GM21423 (cell line): ENCODE measurements around the gene IGF1R.

Experiments used
- ATAC-seq: cut with Tn5 transposase; IDR thresholded peaks from one replicate; pipeline ENCODE4 v1.9.1; 2021; ENCODE audit warnings: mild to moderate bottlenecking, moderate library complexity; ENCODE audit not compliant: unreplicated experiment

IGF1R gene

DNA sequence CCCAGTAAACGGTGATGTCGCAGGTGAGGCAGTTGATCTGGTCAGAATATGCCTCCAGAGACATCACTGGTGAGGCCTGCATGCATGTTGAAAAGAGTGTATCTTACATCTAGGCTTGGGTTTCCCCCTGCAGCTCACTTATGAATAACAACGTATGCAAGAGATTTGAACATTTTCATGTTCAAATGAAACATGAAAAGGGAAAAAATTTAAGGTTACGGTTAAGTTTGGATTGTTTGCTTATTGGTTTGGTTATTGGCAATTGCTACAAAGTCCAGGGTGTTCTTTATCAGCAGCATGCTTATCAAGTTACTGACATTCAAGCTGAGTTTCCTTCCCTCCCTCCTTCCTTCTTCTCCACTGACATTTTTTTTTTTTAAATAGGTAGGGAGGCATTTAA is 123.2 kb downstream of the IGF1R start:
- no peak for ATAC-seq

DNA sequence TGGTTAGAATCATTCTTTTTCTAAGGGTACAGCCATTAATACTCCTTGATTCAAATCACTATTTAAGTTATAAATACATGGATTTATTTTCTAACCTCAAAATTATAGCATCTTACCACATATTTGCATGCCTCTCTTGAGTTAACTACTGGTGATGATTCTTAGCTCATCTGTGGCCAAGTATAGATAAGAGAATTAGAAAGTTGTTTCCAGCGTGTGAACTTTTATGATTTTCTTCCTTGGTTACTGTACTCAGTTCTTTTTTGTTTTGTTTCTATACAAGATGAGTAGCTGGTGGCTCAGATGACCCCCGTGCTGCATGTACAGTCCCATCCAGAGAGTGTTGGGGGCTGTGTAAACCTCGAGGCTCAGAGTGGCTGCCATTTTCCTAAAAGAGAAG is 124.6 kb downstream of the IGF1R start:
- ATAC-seq = no peak

DNA sequence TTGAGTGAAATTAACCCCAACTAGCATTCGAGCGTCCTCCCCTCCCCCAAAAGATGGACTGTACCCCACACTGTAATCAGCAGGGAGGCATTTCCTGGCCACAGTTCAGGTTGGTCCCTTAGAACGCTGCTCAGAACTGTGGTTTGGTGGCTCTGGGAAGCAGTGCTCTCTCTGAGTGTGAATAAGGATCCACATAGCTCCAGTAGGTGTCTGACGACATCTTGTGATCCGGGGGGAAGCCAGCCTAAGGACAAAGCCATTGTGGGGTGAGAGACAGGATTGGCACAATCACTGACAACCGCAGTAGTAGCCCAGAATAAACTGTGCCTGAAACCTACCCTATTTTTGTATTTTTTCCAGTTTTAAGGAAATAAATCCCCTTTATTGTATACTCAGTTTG is 125.3 kb downstream of the IGF1R start:
- no peak for ATAC-seq

DNA sequence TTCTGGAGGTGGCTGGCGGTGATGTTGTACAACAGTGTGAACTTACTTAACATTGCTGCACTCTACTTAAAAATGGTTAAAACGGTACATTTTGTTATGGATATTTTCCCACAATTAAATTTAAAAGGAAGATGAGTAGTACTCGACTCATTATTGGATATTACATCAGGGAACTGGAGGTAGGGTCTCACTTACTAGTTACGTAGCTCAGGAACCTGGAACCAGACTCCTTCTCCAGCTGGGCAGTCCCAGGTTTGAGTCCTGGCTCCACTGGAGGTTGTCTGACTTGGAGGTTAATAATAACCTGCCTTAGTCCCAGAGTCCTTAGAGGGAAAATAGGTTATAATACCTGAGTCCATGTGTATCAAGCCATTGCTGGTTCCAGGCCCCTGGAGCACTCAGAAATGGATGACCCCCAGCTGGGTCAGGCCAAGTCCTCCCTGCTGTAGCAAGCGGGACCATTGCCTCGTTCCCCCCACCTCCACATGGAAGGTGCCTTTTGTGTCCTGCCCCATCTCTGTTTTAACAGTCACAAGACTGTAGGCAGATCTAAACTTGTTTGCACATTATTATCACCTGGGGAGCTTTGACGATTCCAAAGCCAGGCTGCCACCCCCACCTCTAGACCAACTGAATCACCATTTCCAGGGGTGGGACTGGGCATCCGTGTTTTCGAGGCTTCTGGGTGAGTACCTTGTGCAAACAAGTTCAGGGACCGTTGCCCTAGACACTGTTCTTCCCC is 126.6 kb downstream of the IGF1R start:
- no peak for ATAC-seq

DNA sequence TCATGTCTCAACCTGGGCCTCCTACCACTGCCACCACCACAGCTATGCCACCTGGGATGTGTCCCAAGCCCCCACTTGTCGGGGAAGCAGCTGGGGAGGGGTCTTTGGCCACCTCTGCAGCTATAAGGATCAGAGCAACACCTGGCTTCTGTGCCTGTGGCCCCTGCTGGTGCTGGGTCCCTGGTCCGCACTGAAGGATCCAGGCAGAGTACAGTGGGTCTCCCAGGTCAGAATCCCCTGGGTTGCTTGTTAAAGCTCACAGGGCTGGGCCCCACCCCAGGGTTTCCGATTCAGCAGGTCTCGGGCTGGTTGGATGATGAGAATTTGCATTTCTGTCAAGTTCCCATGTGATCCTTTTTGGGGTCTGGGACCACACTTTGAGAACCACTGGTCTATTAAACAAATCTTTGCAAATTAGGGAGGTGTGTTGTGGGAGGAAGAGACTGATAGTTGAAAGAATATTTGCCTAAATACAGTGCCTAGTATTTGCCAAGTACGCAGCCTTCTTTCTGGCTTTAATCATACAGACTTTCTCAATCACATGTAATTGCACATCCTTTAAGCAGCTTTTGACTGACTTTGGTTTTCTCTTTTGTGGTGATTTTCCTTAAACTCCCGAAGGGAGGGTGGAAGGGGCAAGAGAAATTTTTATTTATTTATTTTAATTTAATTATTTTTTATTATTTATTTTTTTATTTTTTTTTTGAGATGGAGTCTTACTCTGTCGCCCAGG is 127.3 kb downstream of the IGF1R start:
- ATAC-seq = no peak

DNA sequence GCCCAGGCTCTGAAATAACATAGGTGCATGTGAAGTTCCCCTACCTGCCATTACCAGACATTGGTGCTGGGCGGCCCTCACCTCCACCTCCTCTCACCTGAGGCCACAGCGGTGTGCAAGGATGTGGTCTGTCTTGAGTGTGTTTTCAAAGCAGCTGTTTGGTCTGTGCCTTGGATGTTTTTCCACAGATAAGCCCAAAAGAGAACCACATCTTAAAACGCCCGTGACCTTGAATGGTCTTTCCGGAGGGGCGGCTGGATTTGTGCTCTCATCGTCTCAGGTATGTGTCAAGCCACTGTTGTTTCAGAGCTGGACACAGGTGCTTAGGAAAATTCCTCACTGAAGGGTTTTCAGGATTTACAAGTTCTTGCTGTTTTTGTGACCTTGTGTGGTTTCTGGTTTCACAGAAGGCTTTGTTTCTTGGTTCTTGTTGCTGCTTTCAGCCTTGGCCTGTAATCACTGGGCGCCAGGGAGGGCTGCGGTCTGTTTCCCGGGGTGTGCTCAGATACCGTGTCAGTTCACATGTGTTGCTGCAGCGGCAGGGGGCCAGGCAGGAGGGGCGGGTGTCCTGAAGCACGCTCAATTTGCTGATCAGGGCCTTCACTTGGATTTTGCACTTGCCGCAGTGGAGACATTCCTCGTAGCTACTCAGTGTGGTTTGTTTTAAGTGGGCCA is 128.4 kb downstream of the IGF1R start:
- ATAC-seq = peak; percentile 66

DNA sequence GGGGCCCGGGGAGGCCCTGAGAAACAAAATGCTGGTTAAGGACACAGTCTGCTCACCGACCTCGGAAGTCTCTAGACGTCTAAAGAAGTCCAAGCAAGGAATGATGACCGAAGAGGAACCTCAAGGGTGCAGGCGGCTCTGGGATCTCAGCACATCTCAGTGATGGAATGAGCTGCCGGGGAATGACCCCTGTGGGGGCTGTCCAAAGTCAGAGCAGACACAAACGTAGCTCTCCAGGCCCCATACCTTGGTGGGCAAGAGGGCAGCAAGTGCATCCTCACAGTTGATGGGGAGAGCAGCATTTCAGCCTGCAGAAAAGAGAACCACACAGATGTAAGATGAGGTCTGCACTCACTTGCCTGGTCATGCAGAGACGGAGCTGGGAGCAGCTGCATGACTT is 129.1 kb downstream of the IGF1R start:
- no peak for ATAC-seq

DNA sequence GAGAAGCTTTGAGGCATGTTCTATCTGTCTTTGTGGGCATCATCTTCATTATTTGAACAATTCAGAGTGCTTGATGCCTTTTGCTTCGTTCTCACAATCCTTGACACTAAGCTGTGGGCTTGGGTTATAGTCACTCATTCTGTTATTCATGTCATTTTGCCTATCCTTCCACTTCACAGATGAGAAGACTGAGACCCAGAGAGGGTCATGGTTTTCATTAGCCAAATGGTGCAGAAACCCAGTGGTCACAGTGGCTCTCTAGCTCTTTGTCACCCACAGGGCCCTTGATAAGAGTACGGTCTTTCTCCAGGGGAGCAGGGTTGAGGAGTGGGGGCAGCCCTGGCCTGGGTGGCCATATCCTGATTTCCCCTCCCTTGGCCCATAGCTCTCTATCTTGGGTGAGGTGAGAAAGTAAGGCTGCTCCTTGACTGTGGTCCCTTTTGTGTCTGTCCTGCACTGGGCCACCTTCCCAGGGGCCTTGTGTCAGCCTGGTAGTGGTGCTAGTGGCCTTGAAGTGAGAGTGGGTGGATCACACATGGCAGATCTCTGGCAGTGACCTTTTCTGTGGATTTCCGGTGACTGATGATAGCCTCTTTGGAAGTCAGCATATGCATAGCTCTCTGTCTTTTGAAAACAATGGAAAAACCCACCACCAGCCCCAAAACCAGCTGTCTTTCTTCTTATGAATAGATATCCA is 130.1 kb downstream of the IGF1R start:
- ATAC-seq = no peak

DNA sequence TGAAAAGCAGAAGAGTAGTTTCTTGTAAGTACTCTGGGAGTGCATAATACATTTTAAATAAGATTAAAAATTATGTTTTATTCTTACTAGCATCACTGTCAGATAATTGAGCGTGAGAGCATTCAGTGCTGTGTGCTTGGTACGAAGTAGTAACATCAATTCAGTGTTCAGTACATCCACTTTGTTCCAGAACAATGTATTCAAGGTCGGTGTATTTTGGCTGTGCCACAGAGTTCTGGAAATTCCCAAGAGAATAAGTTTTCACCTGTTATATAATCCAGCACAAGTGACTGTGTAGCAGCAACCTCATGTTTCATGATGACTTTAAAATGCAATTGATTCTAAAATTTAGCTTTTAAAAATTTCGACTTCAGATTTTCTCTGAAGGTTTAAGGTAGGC is 130.6 kb downstream of the IGF1R start:
- ATAC-seq = no peak

DNA sequence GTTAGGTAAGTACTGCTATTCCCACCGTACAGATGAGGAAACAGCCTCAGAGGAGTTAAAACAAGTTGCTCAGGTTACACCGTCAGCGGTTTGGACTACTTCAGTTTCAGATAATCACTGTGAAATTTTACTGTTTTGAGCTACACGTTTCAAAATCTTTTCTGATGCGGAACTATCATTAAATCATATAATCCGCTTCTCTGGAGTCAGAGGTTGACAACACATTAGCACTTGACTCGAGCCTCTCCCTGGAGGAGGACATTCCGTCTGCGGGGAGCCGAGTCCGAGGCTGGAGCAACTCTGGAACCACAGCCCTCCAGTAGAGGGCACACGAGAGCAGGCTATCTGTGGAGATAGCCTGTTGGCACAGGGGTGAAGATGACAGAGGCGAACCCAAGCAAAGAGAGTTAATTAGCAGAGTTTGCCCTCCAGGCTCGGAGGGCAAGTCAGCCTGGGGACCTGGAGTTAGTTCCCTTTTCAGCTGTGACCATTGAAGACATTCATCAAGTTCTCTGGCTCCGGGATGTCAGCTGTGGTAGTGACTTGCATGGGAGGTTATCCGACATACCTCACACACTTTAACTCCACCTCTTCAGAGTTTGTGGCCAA is 131.2 kb downstream of the IGF1R start:
- peak; percentile 75 for ATAC-seq

DNA sequence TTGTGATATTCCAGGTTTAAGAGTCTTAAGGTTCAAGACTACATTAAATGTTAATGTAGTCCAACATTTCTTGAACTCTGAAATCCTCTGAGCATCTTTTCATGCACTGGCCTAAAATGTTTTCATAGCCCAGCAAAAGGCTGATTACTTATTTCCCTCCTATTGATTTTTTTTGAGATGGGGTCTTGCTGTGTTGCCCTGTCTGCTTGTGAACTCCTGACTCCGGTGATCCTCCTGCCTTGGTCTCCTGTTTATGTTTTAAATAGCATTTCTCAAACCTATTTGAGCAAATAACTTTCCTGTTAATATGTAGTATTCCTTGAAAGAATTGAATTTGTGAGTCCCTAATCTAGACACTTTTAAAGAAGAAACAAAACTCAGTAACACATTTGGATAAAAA is 133.5 kb downstream of the IGF1R start:
- ATAC-seq = no peak

DNA sequence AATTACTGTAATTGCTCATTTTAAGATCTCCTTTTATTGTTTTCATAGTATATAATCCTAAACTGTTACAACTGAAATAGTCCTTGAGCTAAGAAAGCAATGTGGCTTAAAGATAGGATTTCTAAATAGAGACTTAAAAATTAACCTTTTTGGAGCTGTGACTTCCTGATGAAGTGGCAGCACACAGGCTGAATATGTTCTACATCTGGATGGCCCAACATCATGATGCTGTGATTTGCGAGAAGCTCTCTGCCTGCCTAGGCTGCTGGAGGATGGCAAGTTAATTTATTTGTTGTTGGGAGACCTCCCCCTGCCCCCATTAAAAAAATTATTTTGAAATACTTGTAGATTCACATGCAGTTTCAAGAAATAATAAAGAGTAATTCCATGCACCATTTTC is 134.5 kb downstream of the IGF1R start:
- ATAC-seq = no peak

DNA sequence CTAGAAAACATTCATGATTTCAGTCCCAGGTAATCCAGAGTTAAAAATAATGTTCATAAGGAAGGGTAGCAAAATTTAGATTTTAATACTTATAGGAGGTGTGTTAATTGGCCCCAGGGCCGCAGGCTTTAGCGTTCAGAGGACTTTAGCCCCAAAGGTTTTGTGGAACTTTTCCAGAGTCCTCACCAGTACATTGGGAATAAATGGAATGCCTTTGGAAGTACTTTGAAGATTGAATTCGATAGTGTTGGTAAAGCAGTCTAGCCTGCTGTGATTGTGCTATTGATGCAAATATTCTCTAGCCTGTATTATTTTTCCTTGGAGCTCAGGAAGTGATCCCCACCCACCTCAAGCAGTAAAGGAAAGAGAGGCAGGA is 137.1 kb downstream of the IGF1R start:
- no peak for ATAC-seq

DNA sequence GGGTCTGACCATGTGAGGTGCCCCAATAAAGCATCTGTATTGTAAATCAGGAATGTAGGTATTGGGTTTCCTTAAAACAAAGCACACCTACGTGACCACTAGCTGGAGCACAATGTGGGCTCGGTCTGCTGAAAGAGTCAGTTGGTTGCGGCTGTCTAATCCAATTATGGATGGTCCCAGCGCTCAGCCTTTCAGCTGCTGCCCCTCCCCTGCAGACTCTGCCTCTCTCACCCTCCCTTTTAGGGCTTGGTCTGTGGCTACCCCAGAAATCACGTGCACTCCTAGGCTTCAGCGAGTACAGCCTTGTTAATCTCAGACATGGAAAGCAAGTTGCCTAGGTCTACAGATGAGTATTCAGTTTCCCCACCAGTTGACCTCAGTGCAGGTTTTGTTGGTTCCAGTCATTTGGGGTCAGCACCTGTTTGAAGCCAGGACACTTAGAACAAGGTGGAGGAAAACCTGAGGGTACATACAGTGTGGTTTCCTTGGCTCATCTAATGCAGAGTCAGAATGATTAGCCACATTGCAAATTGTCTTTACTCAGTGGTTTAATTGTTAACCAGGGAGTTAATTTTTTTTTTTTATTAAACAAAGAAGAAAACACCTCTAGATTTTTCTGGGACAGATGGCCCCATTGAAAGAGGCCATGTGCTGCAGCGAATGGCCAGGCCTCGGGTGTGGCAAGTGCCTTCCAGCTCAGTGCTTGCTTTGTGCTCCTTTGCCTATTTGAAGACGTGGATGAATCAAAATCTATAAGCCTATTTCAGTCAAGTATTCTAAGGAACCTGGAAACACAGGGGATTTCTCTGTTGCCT is 137.7 kb downstream of the IGF1R start:
- peak; percentile 84 for ATAC-seq

DNA sequence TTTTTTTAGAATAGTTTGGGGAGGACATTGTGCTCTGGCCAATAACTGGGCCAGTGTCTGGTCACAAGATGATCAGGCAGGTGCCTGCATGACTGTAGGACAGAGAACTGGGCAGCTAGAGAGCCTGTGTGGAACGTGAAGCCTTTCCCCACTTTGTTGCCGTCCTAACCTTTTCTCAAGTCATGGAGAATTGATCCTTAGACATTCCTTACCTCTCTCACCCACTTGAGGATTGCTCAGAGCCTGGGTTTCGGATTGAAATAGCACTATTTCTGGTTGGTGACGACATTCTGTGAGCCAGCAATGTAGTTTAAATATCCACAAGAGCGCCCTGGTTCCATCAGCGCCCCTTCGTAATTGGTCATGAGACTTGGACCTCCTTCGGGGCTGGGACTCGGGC is 138.4 kb downstream of the IGF1R start:
- ATAC-seq = no peak

DNA sequence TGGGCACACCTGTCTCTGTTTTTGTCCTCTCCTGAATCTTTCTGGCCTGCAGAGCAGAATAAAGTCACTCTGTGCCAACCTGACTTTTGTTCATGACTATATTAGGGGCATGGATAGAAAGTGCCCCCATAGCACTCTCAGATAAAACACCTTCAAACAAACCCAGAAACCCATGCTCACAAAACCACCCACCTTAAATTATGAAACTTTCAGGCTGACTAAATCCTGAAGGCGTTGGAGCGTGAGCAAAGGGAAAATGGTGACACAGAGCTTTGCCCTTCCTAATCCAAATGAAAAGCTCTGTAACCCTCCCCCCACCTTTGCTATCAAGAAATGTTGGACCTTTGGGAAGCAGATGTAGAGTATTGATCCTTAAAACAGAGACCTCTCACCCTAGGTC is 138.9 kb downstream of the IGF1R start:
- no peak for ATAC-seq

DNA sequence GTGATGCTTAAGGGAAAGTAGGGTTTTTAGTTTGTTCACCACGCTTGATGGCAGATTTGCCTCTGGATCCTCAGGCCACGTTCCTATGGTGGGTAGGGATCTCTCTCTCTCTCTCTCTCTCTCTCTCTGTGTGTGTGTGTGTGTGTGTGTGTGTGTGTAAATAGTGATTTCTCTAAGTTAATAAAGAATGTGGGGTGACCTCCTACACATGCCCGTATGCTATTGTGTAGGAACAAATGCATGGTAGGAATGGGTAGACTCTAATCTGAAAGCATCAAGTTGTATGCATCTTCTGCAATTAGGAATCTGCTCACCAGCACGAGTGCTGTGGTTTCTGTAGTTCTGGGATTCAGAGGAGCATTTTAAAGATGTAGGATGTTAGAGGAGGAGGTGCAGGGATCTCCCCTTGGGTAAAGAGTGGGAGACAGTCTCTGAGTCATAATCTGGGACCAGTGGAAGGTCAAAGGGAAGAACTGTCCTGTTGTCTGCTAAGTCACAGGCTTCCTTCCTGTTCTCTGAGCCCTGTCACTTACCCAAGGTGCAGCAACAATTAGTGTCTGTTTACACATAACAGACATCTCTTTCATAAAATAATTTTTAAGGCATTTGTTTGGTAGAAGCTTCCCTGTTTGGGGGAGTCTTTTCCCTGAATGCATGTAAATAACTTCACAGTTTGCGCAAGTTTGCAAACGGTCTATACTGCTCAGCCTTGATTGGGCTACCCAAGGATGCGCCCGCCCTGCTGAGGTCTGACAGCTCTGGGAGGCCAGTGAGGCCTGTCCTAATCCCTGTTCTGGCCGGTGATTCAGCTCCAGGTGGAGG is 139.8 kb downstream of the IGF1R start:
- ATAC-seq = no peak

DNA sequence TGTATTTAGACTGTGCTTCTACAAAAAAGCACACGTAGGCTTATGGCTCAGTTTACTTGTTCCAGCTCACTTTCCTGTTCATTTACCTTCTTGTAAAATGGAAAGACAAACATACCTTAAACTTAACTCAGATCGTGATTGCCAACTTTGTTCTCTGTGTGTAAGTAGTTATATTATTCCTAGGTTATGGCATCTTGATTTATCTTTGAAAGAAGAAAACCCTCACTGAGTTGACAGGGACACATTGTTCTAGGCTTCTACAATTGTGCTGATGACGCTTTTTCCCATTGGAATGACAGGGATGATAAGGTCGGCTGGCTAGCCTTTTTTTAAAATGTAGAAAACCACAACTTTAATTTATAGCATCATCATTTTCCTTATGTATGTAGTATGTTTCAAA is 140.7 kb downstream of the IGF1R start:
- ATAC-seq = no peak

DNA sequence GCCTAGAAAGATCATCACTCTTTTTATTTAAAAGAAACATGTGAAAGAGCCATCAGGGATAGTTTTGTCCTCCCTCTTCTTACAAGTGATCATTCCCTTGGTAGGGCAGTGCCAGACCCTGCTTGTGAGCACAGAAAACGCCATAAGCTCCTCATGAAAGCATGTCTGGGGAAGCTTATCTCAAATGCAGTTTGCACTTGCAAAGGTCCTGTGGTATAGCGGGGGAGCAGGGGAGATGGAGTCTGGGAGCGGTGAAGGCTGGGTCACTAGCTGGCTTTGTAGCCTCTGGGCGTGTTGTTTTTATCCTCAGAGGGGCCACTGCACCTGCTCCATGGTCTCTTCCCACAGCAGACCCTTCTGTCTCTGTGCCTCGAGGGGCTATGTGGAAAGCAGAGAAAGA is 141.9 kb downstream of the IGF1R start:
- no peak for ATAC-seq
